SU-DHL-6 (cell line): ENCODE data around the gene PFN3.

Source experiments
- H2AFZ ChIP-seq: fragments of 200-600 bp; sonication (generic); 2 replicates; pipeline ENCODE4 v1.6.1; 2014; ENCODE audit warnings: low read depth, mild to moderate bottlenecking, moderate library complexity, mixed read lengths, antibody characterized with exemption, low read length; ENCODE audit not compliant: severe bottlenecking
- H3F3A ChIP-seq: fragments of 200-600 bp; shearing (Covaris generic); 2 replicates; pipeline ENCODE4 v1.6.0; 2016; ENCODE audit warnings: antibody characterized with exemption, mild to moderate bottlenecking; ENCODE audit not compliant: insufficient read depth
- H3K27ac ChIP-seq: fragments of 200-600 bp; sonication (generic); 2 replicates; pipeline ENCODE4 v1.5.1; 2016; ENCODE audit warnings: low read depth, mild to moderate bottlenecking, low read length, moderate library complexity, mixed read lengths
- H3K27me3 ChIP-seq: fragments of 200-600 bp; sonication (generic), shearing (Covaris generic); 2 replicates; pipeline ENCODE4 v1.6.0; 2014; ENCODE audit warnings: mild to moderate bottlenecking, low read length
- H3K36me3 ChIP-seq: fragments of 200-600 bp; sonication (generic); 2 replicates; pipeline ENCODE4 v1.6.1; 2014; ENCODE audit warnings: mild to moderate bottlenecking, low read length, mixed read lengths
- H3K4me2 ChIP-seq: fragments of 300-600, 200-600 bp; shearing (Covaris generic), sonication (generic); 2 replicates; pipeline ENCODE4 v1.6.0; 2014; ENCODE audit warnings: low read length, low read depth, mild to moderate bottlenecking; ENCODE audit not compliant: poor library complexity, severe bottlenecking
- H3K4me3 ChIP-seq: fragments of 200-600 bp; sonication (generic); 2 replicates; pipeline ENCODE4 v1.5.1; 2014; ENCODE audit warnings: antibody characterized with exemption, low read length, mild to moderate bottlenecking, mixed read lengths; ENCODE audit not compliant: insufficient read depth, poor library complexity, severe bottlenecking
- H3K79me2 ChIP-seq: fragments of 200-600 bp; sonication (generic); 2 replicates; pipeline ENCODE4 v1.6.1; 2014; ENCODE audit warnings: mild to moderate bottlenecking, low read length, moderate library complexity; ENCODE audit not compliant: insufficient read depth
- H3K9ac ChIP-seq: fragments of 200-600 bp; sonication (generic); 2 replicates; pipeline ENCODE4 v1.7.0; 2014; ENCODE audit warnings: mild to moderate bottlenecking, low read length
- H3K9me2 ChIP-seq: fragments of 200-600 bp; sonication (generic); replicated peaks from 2 replicates; pipeline ENCODE4 v1.6.1; 2014; ENCODE audit warnings: low read length; ENCODE audit not compliant: insufficient read depth
- H3K9me3 ChIP-seq: fragments of 200-600 bp; sonication (generic); 2 replicates; pipeline ENCODE4 v1.6.1; 2014; ENCODE audit warnings: low read length, mixed read lengths; ENCODE audit not compliant: insufficient read depth
- H4K20me1 ChIP-seq: fragments of 200-600 bp; sonication (generic); 2 replicates; pipeline ENCODE4 v1.6.1; 2014; ENCODE audit warnings: low read depth, mild to moderate bottlenecking, antibody characterized with exemption, low read length, moderate library complexity, mixed read lengths
- EZH2phosphoT487 ChIP-seq: fragments of 200-600 bp; sonication (generic), shearing (Covaris generic); conservative IDR thresholded peaks from 2 replicates; pipeline ENCODE4 v1.6.1; 2018; ENCODE audit warnings: mild to moderate bottlenecking, antibody characterized with exemption, low read length, moderate library complexity, mixed read lengths
- TF ChIP-seq, protein P1 (sequence below): fragments of 200-600 bp; sonication (generic); IDR thresholded peaks from one replicate; pipeline ENCODE4 v1.5.1; 2017; ENCODE audit warnings: antibody characterized with exemption, mild to moderate bottlenecking, low read length, moderate library complexity; ENCODE audit not compliant: insufficient read depth, poor library complexity, severe bottlenecking

The PFN3 gene

DNA sequence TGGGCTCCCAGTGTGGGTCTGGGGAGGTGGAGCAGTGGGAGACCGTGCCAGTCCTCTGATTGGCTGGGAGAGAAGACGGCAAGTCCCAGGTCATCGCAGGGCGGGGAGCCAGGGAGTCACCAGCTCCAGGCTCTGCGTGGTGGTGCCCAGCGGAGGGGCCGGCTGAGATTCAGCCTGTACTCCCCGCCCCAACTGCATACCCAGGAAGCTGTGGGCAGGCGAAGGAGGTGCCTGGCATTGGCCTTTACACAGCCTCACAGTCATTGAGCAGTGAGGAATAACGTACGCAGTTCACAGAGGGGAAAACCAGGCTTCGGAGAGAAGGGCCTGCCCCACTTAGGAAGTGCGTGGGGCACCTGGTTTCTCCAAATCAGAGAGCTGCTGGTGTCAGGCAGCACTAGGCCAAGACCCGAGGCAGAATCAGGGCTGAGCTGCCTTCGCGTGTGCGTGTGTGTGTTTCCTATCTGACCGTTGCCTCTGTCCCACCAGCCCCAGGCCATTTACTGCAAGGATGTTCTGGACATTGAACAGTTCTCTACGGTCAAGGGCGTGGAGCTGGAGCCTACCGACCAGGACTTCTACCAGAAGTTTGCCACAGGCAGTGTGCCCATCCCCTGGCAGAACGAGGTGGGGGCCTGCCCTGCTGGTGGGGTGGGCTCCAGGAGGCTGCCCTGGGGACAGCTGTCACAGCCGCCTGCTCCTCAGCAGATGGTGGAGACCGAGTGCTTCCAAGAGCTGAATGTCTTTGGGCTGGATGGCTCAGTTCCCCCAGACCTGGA lies 39.9 kb upstream of the PFN3 start:
- Histone ChIP-seq H3K4me2 (no peak overlapping the region), H3F3A (peaks cover 7% of the 10 kb centered on the region), H3K9ac (no peak overlapping the region), H3K27me3 (no peaks in the 10 kb centered on the region), H3K79me2 (no peaks in the 10 kb centered on the region), H3K36me3 (no peaks in the 10 kb centered on the region), H3K4me3 (no peak overlapping the region), H3K9me2 (no peaks in the 10 kb centered on the region), H2AFZ (no peak overlapping the region), H4K20me1 (no peaks in the 10 kb centered on the region), H3K9me3 (no peaks in the 10 kb centered on the region), H3K27ac (no peak overlapping the region)
- TF ChIP-seq, protein P1, sequence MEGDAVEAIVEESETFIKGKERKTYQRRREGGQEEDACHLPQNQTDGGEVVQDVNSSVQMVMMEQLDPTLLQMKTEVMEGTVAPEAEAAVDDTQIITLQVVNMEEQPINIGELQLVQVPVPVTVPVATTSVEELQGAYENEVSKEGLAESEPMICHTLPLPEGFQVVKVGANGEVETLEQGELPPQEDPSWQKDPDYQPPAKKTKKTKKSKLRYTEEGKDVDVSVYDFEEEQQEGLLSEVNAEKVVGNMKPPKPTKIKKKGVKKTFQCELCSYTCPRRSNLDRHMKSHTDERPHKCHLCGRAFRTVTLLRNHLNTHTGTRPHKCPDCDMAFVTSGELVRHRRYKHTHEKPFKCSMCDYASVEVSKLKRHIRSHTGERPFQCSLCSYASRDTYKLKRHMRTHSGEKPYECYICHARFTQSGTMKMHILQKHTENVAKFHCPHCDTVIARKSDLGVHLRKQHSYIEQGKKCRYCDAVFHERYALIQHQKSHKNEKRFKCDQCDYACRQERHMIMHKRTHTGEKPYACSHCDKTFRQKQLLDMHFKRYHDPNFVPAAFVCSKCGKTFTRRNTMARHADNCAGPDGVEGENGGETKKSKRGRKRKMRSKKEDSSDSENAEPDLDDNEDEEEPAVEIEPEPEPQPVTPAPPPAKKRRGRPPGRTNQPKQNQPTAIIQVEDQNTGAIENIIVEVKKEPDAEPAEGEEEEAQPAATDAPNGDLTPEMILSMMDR, result no peak

DNA sequence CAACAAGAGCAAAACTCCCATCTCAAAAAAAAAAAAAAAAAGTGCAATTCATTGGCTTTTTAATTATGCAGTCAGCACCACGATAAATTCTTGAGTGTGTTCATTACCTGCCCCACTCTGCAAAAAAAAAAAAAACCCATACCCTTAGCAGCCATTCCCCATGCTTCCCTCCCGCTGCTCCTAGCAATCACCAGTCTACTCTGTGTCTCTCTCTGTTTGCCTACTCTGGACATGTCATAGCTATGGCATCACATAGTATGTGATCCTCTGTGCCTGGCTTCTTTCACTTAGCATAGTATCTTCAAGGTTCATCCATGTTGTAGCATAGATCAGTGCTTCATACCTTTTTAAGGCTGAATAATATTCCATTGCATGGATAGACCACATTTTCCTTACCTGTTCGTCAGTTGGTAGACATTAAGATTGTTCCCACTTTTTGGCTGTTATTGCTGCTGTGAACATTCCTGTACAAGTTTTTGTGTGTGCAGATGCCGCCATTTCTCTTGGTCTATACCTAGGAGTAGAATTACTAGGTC lies 39.1 kb upstream of the PFN3 start:
- Histone ChIP-seq H3K4me2 (no peak overlapping the region), H3K9me2 (no peaks in the 10 kb centered on the region), H3K27ac (no peak overlapping the region), H3K27me3 (no peaks in the 10 kb centered on the region), H2AFZ (no peak overlapping the region), H3F3A (no peaks in the 10 kb centered on the region; the same call in none of the 2 replicates), H4K20me1 (no peaks in the 10 kb centered on the region), H3K4me3 (no peak overlapping the region), H3K36me3 (no peaks in the 10 kb centered on the region), H3K79me2 (no peaks in the 10 kb centered on the region), H3K9ac (no peak overlapping the region), H3K9me3 (no peaks in the 10 kb centered on the region)
- TF ChIP-seq EZH2phosphoT487, result no peak
- TF ChIP-seq, protein P1, result no peak

DNA sequence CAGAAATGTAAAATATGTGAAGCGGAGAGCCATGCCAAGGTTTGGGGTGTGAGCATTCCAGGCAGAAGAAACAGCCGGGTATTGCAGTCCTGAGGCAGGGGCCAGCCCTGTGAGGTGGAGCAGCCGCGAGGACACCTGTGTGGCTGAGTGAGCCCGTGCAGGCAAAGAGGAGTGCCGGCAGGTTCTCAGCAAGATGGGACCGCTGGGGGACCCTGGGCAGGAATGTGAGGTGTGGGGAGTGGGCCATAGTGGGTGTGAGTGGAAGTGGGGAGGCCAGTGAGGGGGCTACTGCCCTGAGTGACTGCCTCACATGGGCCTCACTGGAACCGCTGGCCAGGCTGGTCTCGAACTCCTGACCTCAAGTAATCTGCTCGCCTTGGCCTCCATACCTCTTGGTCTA lies 38.0 kb upstream of the PFN3 start:
- TF ChIP-seq EZH2phosphoT487, result no peak
- TF ChIP-seq, protein P1, result no peak
- Histone ChIP-seq H3K9me2 (no peaks in the 10 kb centered on the region), H3K36me3 (no peaks in the 10 kb centered on the region), H2AFZ (no peak overlapping the region), H3F3A (no peaks in the 10 kb centered on the region; the same call in none of the 2 replicates), H4K20me1 (no peaks in the 10 kb centered on the region), H3K27me3 (no peaks in the 10 kb centered on the region), H3K9me3 (no peaks in the 10 kb centered on the region), H3K4me2 (no peak overlapping the region), H3K9ac (no peak overlapping the region), H3K4me3 (no peak overlapping the region), H3K79me2 (no peaks in the 10 kb centered on the region), H3K27ac (no peak overlapping the region)
